GM18526 (cell line): ENCODE data around the gene MKS1.

ENCODE experiments used
- POLR2A ChIP-seq: IDR thresholded peaks from 3 replicates; pipeline ENCODE4 v1.6.1; 2011; ENCODE audit not compliant: insufficient read length; ENCODE audit errors: extremely low read depth

Gene MKS1

DNA sequence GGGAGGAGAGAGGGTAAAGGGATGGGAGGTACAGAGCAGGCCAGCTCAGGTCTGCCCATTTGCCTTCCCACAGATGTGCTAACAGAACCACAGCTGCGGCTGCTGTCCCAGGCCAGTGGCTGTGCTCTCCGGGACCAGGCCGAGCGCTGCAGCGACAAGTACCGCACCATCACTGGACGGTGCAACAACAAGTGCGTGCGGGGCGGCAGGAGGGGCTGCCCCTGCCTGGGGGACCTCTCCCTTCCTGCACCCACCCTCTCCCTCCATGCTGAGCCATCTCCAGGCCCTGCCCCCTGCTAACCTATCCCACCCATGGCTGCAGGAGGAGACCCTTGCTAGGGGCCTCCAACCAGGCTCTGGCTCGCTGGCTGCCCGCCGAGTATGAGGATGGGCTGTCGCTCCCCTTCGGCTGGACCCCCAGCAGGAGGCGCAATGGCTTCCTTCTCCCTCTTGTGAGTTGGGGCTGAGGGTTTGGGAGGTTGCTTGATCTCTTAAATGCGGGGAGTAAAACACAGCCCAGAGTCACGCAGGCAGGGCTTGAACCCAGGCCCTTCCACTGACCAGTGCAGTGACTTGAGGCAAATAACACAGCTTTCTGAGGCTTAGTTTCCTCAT is 25.3 kb downstream of the MKS1 start:
- TF ChIP-seq POLR2A: no peak

DNA sequence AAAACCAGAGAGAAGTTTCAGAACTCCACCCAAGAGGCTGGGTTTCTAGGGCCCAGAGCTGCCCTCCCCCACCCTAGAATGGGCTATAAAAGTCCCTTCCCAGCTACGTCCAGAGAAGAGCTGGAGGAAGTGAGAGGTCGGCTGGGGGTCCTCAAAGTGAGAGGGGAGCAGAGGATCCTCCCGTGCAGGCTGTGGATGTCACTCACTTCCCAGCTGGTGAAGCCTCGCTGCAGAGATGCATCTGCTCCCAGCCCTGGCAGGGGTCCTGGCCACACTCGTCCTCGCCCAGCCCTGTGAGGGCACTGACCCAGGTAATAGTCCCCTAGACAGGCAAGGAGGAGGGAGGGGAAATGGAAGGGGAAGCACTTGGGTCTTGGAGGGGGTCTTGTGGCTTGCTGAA is 26.4 kb downstream of the MKS1 start, which contains the start of gene EPX:
Gene EPX (plus strand): TSS at position 115 of the 400 bp plus-strand sequence. CDS start 121 bp downstream, at position 236.
- TF ChIP-seq POLR2A: no peak

DNA sequence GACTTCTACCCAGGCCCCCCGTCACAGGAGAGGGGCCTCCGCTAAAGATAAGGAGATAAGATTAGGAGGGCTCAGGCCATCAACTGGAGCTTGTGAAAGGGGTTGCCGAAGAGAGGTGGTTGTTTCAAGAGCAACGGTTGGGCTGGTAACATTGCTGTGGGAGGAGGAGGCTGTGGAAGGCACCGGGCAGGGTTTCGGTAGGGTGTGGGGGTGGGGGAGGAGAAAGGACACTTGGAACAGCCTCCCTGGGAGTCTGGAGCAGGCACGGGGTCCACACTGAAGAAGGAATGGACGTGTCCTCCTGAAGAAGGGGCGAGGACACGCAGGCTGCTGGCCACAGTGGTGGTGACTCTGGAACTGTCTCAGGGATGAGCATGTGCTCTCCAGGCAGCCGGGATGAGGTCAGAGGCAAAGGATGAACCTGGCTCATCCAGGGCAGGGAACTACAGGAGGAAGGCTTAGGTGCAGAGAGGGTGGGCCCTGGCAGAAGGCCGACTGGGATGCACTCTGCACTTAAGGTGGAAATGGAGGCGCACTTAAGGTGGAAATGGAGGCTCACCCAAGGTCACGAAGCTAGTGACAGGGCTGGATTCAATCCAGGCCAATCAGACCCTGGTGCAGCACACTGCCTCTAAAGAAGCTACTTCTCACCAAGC is 27.7 kb downstream of the MKS1 start:
- TF ChIP-seq POLR2A: no peak

DNA sequence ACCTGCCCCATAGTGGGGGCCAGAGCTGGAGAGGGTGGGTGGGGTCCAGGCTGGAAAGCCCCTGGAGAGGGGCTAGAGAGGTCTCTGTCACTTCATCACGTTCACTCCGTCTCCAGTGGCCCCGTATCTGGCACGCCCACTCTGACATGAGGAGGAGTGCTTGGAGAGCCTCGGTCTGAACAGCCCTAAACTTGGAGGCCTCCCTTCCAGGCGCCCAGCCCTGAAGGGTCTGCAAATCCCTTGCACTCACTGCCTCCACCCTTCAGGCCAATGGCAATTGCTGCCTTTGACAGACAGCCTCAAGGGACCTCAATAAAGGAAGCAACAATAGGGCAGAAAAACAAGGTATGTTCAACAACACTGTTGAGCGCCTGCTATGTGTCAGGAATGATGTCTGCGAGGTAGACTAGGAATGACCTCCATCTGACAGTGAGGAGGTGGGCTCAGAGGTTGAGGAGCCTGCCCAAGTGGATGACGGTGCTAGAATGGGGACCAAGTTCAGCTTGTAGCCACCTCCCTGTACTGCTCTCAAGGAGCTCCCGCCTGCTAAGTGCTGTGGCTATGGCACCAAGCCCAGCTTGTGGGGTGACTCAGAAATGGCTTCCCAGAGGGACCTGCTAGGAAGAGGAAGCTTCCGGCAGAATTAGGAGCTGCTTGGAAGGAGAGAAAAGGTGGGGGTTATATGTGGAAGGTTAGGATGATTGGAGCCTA is 29.5 kb downstream of the MKS1 start:
- no peak for TF ChIP-seq POLR2A

DNA sequence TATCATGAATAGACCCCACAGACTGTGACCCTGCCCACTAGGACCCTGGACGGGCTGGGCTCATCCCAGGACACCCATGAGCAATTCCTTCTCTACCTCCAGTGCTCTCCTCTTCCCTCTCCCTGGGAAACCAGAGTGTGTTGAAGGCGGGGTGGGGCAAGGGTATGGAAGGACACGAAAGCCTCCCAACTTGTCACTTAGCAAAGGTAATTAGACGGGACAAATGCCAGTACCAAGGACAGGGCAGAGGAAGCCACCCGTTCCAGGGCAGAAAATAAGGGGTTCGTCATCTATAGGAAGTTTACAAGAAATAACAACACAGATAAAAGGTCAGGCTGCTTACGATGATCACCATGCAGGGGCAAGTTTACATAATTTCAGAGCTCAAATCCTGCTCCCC is 31.4 kb downstream of the MKS1 start:
- TF ChIP-seq POLR2A: no peak

DNA sequence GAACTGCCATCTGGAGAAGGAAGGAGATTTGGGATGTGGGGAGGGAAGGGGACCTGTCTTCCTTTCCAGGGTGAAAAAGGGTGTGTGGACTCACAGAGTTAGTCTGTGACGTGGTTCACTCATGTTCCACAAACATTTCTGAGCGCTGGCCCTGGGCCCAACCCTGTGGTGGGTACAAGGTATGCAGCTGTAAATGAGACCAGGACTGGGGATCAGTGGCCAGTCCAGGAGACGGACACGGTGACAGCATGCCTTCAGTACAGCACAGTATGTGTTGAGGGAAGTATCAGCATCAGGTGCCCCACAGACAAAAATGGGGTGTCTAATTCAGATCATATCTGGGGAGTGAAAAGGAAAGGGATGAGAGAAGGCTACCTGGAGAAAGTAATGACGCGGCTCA is 32.0 kb downstream of the MKS1 start:
- TF ChIP-seq POLR2A: no peak

DNA sequence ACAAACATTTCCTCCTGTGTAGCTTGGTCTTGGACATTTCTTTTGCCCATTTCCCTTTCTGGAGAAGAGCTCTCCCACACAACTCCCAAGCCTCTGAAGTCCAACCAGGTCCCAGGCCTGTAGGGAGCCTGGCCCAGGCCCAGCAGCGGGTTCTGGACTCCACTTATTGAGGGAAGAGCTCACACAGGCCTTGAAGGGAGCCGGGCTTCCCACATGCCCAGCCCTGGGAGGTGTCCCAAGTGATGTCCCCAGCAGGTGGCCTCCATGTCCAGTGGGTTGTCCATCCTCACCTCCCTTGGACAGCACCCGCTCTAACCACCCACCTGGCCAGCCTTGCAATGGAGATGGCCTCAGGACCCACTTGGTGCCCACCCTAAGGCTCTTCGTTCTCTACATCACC is 32.5 kb downstream of the MKS1 start:
- no peak for TF ChIP-seq POLR2A

DNA sequence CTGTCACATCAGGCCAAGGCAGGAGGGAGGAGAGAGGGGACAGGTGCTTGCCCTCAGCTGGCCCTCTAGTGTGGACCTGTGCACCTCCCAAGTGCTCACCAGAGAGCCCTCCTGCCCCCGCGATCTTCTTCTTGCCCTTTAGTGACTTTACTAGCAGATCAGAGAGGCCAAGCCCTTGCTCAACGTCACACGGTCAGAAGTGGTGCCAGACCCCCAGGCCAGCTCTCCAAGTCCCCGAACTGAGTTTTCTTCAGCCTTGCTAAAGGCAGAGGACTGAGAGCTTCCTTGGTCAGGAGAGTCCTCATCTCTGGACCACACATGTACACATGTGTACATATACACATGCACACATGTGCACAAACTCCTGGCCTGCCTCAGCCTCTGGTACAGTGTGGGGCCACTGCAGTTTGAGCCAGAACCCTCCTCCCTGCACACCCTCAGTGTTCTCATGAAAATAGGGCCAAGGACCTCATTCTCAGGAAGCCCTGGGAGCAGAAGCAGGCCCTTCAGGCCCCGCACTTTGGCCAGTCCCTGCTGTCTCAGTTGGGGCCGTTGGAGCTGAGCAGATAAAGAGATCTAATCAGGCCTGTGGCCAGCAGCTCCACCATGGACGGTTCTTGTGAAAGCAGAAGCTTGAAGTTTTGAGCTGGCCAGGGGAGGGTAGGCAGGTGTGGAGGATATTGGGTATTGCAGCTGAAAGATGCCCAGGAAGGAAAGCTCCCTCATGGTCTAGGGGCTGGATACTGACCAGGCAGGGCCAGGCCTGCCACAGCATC is 33.9 kb downstream of the MKS1 start:
- TF ChIP-seq POLR2A: no peak

DNA sequence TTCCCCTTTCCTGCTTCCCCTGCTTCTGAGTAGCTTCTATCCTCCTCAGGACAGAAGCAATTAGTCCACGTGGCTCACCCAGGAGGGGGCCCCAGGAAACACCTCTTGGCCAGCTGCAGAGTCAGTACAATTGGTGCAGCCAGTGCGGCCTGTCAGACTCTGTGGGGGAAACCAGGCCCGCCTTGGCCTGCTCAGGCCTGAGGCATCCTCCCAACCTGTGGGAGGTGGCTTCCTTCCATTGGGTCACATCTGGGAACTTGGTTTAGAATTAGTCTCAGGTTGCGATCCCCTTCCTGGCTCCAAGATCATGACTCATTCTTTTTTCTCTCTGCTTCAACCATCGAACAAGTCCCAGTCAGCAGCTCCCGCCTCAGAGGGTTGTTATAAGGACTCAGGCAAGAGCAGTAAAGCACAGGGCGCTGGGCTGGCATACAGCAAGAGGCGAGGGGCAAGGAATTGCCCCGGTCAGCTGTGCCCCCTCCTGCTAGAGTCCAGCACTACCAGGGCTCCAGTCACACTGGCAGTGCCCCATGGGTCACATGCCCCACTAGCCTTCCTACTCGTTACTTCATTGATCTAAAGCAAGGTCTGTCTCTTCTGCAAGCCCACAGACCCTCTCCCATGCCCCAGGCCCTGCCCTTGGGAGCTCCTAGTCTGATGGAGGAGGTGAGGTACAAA is 34.6 kb downstream of the MKS1 start:
- no peak for TF ChIP-seq POLR2A

DNA sequence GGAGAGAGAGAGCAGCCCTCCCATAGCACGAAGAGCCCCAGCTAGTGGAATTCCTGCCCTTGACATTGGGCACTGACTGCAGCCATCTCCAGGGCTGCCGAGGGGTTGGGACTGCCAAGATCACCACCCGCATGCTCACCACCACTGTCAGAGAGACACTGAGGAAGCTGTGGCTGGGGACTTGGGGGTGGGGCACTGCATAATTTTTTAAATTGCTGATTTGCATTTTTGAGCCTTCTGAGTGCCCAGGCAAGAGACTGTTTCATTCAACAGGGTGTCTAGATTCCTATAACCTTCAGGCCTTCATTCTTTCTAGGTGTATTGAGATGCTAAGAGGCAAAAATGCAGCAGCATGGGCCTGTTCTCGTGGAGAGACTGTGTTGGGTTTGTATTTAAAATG is 35.5 kb downstream of the MKS1 start:
- TF ChIP-seq POLR2A: no peak

DNA sequence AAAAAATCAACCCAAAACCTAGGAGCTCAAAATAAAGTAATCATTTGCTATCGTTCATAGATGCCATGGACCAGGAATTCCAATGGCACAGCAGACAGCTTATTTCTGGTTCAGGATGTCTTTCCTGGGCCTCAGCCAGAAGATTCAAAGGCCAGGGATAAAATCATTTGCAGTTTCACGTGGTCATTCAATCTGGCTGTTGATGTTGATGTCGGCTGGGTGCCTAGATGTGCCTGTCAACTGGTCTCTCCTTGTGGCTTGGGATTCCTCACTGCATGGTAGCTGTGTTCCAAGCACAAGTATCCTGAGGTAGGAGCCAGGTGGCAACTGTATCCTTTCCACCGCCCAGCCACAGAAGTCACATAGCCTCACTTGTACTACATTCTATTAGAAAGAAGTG is 37.3 kb downstream of the MKS1 start:
- TF ChIP-seq POLR2A: no peak

DNA sequence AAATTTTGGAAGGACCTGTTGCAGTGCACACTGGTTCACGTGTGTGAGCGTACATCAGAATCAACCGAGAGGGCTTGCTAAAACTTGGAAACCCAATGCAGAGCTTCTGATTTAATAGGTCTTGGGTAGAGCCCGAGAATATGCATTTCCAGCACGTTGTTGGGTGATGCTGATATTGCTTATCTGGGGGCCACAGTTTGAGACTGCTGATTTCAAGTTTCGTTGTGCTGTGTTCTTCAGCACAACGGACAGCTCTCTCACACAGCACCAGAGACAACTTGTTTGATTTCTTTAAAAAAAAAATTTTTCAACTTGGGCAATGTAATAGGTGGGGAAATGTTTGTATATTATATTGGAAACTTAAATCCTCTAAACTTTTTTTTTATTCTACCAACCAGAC is 42.9 kb downstream of the MKS1 start:
- no peak for TF ChIP-seq POLR2A

DNA sequence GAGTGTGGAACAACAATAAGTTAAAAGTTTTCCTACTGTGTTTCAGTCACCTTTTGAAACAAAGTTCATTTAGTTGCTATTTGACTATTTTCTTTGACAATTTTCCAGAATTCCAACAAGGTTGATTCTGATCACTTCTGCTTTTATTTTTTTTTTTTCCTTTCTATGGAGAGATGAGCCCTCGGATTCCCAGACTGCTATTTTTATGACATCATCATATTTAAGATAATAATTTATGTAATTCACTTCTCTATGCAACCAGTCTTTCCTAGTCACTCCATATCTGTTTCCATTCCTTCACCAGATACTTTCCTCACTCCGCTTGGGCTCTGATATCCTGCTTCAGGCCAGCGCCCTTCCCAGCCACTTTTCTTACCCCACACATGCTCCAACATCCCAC is 44.2 kb downstream of the MKS1 start:
- no peak for TF ChIP-seq POLR2A

DNA sequence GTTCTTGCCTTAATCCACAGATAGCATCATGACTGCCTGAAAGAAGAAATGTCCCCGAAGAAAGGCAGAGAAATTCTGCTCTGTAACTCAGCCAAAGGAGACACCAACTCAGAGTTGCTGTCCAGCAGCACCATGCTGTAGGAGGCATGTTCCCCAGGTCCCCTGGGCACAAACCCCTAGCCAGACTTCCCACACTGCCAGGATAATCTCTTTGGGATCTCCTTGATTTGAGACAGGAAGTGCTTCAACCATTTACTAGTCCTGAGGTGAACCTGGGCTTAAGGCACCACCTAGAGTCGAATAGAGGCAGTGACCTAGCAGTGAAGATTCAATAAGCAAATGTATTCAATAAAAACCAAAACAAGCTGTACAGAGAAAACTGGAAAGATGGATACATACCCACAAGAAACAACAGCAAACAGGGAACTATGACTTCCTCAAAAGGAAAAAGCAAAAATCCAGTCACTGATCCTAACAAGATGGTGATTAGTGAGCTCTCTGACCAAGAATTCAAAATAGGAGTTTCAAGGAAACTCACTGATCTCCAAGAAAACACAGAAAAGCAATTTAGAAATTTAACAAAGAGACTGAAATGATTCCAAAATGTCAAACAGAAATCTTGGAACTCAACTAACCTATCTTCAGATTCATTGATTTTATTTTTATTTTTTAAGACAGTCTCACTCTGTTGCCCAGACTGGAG is 46.5 kb downstream of the MKS1 start:
- TF ChIP-seq POLR2A: no peak
